Thyroid gland (tissue), 4 donors: ENCODE results near the gene TBL1XR1. TPM values are rescaled to one million over a fixed set of nuclear protein-coding genes. Genes with fewer than 3 reads are reported as not detected.
A peak's percentile ranks its signal among the peaks of the same experiment; 100 is the strongest.

Experiments used
- DNase-seq, 2 donors: peaks; one replicate each; pipeline ENCODE4 v3.0.0-alpha.2; 2019
- H3K27ac ChIP-seq, 3 donors: fragments of 200-600 bp; sonication (generic); 1 replicate in 2 of 3; 2 replicates in 1 of 3; pipeline ENCODE4 v1.5.1; 2016 to 2019; ENCODE audit warnings: mild to moderate bottlenecking in 1 of 3, moderate library complexity in 1 of 3
- H3K27me3 ChIP-seq: fragments of 200-600 bp; sonication (generic); one replicate; pipeline ENCODE4 v1.5.1; 2019
- H3K36me3 ChIP-seq, 2 donors: fragments of 200-600 bp; sonication (generic); one replicate each; pipeline ENCODE4 v1.5.1; 2016 to 2019
- H3K4me1 ChIP-seq, 2 donors: fragments of 200-600 bp; sonication (generic); one replicate each; pipeline ENCODE4 v1.5.1; 2017 to 2019
- H3K4me3 ChIP-seq, 3 donors: fragments of 200-600 bp; sonication (generic); replicated peaks in 1 of 3; 1 replicate in 2 of 3; 2 replicates in 1 of 3; pipeline ENCODE4 v1.5.1; 2016; ENCODE audit warnings: mild to moderate bottlenecking in 1 of 3
- H3K9me3 ChIP-seq: fragments of 200-600 bp; sonication (generic); one replicate; pipeline ENCODE4 v1.5.1; 2017
- POLR2A ChIP-seq, 2 donors: fragments of 450-650 bp; IDR thresholded peaks; one replicate each; pipeline ENCODE4 v1.6.1; 2017; ENCODE audit warnings: antibody characterized with exemption in 2 of 2, mild to moderate bottlenecking in 2 of 2, moderate library complexity in 1 of 2
- WGBS, 2 donors: methylation state at CpG; one replicate each; pipeline ENCODE4 v1.1.5; 2017; 5-methylcytosine and 5-hydroxymethylcytosine counted together
- intact Hi-C: fragments of 100-400 bp; cut with DNase I; formaldehyde crosslinking; loops from one replicate; pipeline ENCODE4 v1.15.1; 2023
- total RNA-seq, 4 donors: library from RNA; depleted of rRNA; stranded (reverse); fragments of >200 nt; gene quantifications; one replicate each; pipeline ENCODE4 v1.2.3, GENCODE V29; 2016
- TF ChIP-seq, protein P1 (sequence below), 6 experiments: fragments of 200-600 bp in 3 of 6; fragments of 450-650 bp in 3 of 6; sonication (generic) in 3 of 6; IDR thresholded peaks; one replicate each; pipeline ENCODE4 v1.5.1; 2016 to 2019; ENCODE audit warnings: antibody characterized with exemption in 6 of 6, mild to moderate bottlenecking in 2 of 6, inconsistent platforms in 1 of 6, moderate library complexity in 1 of 6

Gene TBL1XR1
- total RNA-seq, 4 donors from 2014 or later, result 164 to 239 (median 195) TPM

GRCh38 chr3:177150970-177151627, 46.2 kb downstream of the TBL1XR1 start:
- DNase-seq, result no peak
- peak overlapping the region; percentile 19 to 72 (median 66) for H3K27ac ChIP-seq
- H3K36me3 ChIP-seq, result no peaks in the 10 kb centered on the region
- H3K27me3 ChIP-seq, result no peaks in the 10 kb centered on the region
- H3K4me3 ChIP-seq, result no peak overlapping the region
- H3K4me1 ChIP-seq, result peaks cover 37 to 75% of the 10 kb centered on the region in 2 donors
- TF ChIP-seq POLR2A (IDR thresholded peaks at IDR 0.05), result no peak
- TF ChIP-seq, protein P1, sequence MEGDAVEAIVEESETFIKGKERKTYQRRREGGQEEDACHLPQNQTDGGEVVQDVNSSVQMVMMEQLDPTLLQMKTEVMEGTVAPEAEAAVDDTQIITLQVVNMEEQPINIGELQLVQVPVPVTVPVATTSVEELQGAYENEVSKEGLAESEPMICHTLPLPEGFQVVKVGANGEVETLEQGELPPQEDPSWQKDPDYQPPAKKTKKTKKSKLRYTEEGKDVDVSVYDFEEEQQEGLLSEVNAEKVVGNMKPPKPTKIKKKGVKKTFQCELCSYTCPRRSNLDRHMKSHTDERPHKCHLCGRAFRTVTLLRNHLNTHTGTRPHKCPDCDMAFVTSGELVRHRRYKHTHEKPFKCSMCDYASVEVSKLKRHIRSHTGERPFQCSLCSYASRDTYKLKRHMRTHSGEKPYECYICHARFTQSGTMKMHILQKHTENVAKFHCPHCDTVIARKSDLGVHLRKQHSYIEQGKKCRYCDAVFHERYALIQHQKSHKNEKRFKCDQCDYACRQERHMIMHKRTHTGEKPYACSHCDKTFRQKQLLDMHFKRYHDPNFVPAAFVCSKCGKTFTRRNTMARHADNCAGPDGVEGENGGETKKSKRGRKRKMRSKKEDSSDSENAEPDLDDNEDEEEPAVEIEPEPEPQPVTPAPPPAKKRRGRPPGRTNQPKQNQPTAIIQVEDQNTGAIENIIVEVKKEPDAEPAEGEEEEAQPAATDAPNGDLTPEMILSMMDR (IDR thresholded peaks at IDR 0.05), result no peak
- 50 to 53% methylated on average over 7 of the region's 7 CpGs for WGBS, 2 donors
- intact Hi-C loops, result no loop called here
- H3K9me3 ChIP-seq, result no peaks in the 10 kb centered on the region

DNA sequence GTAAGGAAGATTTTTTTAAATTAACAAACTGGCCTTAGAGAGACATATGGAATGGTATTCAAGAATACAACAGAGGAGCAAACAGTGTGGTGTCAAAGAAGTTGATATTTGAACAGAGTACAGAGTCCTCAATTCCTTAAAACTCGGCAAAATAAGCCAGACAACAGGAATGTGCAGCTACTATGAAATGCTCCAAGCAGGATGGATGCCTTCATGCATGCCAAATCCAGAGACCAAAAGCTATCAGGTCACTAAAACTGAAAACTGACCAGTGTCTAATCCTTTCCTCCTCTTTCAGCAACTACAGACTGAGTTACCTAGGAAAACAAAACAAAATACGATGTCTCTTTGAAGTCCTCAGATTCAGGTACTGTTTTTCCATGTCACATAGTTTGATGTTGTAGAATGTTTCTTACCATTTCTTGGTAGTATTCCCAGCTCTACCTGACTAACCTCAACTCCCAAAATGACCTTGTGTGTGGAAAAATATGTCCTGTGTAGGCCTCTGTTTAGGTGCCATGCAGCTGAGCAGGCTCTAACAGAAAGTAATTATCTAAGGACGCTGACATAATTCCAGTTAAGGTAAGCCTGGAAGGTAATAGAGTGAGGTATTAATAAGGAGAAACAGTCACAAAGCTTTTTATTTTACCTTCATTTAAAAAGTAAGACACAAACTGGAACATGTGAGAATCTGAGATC, 46.9 kb downstream of the TBL1XR1 start:
- Histone ChIP-seq H3K4me3 (no peak overlapping the region), H3K9me3 (no peaks in the 10 kb centered on the region), H3K27me3 (no peaks in the 10 kb centered on the region), H3K36me3 (no peaks in the 10 kb centered on the region), H3K27ac (peak overlapping the region; percentile 19 to 72 (median 66)), H3K4me1 (peaks cover 44 to 82% of the 10 kb centered on the region in 2 donors)
- intact Hi-C loops, result no loop called here
- 27 to 36% methylated on average over 3 of the region's 3 CpGs for WGBS, 2 donors
- TF ChIP-seq, protein P1 (IDR thresholded peaks at IDR 0.05), result no peak
- no peak for DNase-seq

DNA sequence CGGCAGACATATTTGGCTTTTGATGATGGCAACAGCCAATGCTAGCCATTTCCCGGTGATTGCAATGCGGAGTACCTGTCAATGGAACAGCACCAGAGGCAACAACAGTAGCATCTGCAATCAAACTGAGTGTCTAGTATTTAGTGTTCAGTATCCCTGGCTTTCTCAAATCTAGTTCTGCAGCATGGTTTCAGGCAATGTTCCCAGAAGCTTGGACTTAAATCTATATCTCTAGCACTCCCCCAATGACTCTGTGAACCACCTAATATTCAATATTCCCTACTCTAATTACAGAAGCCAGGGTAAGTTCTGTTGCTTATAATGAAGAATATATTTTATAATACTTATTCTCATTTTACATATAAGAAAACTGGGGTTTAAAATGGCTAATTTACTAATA, 48.2 kb downstream of the TBL1XR1 start:
- intact Hi-C loops, result no loop called here
- TF ChIP-seq, protein P1 (IDR thresholded peaks at IDR 0.05), result no peak
- TF ChIP-seq POLR2A (IDR thresholded peaks at IDR 0.05), result no peak
- no peaks in the 10 kb centered on the region for H3K36me3 ChIP-seq
- no peaks in the 10 kb centered on the region for H3K27me3 ChIP-seq
- H3K4me3 ChIP-seq, result no peak overlapping the region
- DNase-seq, result no peak
- H3K27ac ChIP-seq, result peak overlapping the region in 1 of 3 donors; percentile 66
- H3K4me1 ChIP-seq, result peaks cover 56 to 83% of the 10 kb centered on the region in 2 donors
- H3K9me3 ChIP-seq, result no peaks in the 10 kb centered on the region
- 90 to 93% methylated on average over 3 of the region's 3 CpGs for WGBS, 2 donors

GRCh38 chr3:177147790-177148189, 49.5 kb downstream of the TBL1XR1 start:
- Histone ChIP-seq H3K4me3 (no peak overlapping the region), H3K27ac (no peak overlapping the region), H3K27me3 (no peaks in the 10 kb centered on the region), H3K4me1 (peaks cover 68 to 90% of the 10 kb centered on the region in 2 donors), H3K9me3 (no peaks in the 10 kb centered on the region), H3K36me3 (no peaks in the 10 kb centered on the region)
- intact Hi-C loops, result no loop called here
- DNase-seq, result no peak
- 88 to 92% methylated on average over 1 of the region's 1 CpG for WGBS, 2 donors
- no peak for TF ChIP-seq POLR2A (IDR thresholded peaks at IDR 0.05)
- TF ChIP-seq, protein P1 (IDR thresholded peaks at IDR 0.05), result no peak

DNA sequence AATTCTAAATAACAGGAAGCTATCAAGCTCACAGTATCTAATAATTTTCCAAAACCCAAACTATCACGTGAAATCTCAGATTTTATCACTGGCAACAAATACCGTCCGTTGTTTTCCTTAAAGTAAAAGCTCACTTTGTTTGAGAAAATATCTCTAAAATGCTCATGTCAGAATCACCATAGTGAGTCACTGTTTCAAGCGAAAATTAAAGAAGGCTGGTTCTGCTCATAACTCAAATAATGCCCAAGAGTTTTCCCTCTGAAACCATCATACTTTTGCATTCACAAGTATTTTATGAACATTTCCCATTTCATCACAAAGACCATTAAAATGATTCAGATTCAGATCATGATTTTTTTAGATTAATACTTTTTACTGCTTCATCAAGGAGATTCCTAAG, 50.6 kb downstream of the TBL1XR1 start:
- intact Hi-C loops, result no loop called here
- Histone ChIP-seq H3K27me3 (no peaks in the 10 kb centered on the region), H3K36me3 (no peaks in the 10 kb centered on the region), H3K4me1 (peaks cover 77 to 91% of the 10 kb centered on the region in 2 donors), H3K27ac (no peak overlapping the region), H3K4me3 (no peak overlapping the region), H3K9me3 (no peaks in the 10 kb centered on the region)
- WGBS, 2 donors, result 56 to 79% methylated on average over 4 of the region's 4 CpGs
- TF ChIP-seq, protein P1 (IDR thresholded peaks at IDR 0.05), result no peak
- TF ChIP-seq POLR2A (IDR thresholded peaks at IDR 0.05), result no peak
- DNase-seq, result no peak
